Activated CD8-positive, alpha-beta T cell treated with anti-CD3 and anti-CD28 coated beads for 36 hours (primary cell): ENCODE results near the gene SIRT4. TPM values are rescaled to one million over a fixed set of nuclear protein-coding genes. Genes with fewer than 3 reads are reported as not detected.

Experiments
- ATAC-seq: fragments of 200-7000 bp; cut with Tn5 transposase; one replicate; pipeline ENCODE4 v1.10.0; 2021; ENCODE audit warnings: mild to moderate bottlenecking, moderate library complexity
- CTCF ChIA-PET: fragments of 350-600 bp; sonication (Branson Sonifier 250); formaldehyde crosslinking; loops from one replicate; lab custom pipeline; 2021; ENCODE audit warnings: antibody characterized with exemption; lab: Charles Lee
- POLR2A ChIA-PET: fragments of 350-600 bp; sonication (Branson Sonifier 250); formaldehyde crosslinking; loops from one replicate; lab custom pipeline; 2021; ENCODE audit warnings: antibody characterized with exemption; lab: Charles Lee
- DNase-seq: peaks from one replicate; pipeline ENCODE4 v3.0.0-alpha.2; 2020
- H3K27ac Mint-ChIP-seq: one replicate; pipeline ENCODE4 v1.8.0; 2021; ENCODE audit warnings: mild to moderate bottlenecking, mixed read lengths
- H3K27me3 Mint-ChIP-seq: one replicate; pipeline ENCODE4 v1.8.0; 2021; ENCODE audit warnings: mixed read lengths
- H3K36me3 Mint-ChIP-seq: one replicate; pipeline ENCODE4 v1.8.0; 2021; ENCODE audit warnings: low read depth, mixed read lengths
- H3K4me1 Mint-ChIP-seq: one replicate; pipeline ENCODE4 v1.8.0; 2021; ENCODE audit warnings: low read depth, mixed read lengths
- H3K4me3 Mint-ChIP-seq: one replicate; pipeline ENCODE4 v1.8.0; 2021; ENCODE audit warnings: mild to moderate bottlenecking, moderate library complexity, mixed read lengths
- H3K9me3 Mint-ChIP-seq: one replicate; pipeline ENCODE4 v1.8.0; 2021; ENCODE audit warnings: mixed read lengths
- CTCF ChIP-seq: fragments of 200-600 bp; IDR thresholded peaks from one replicate; pipeline ENCODE4 v1.8.0; 2022; ENCODE audit warnings: antibody characterized with exemption, mild to moderate bottlenecking
- intact Hi-C: fragments of 100-400 bp; cut with micrococcal nuclease; formaldehyde crosslinking; loops from one replicate; pipeline ENCODE4 v1.10.0; 2022
- total RNA-seq, 2 experiments: library from RNA; stranded (reverse); gene quantifications; one replicate each; pipeline ENCODE4 v1.2.3, GENCODE V29; 2021

SIRT4 gene
- total RNA-seq, 2 experiments from 2014 or later: 2.7 to 3.3 TPM

DNA sequence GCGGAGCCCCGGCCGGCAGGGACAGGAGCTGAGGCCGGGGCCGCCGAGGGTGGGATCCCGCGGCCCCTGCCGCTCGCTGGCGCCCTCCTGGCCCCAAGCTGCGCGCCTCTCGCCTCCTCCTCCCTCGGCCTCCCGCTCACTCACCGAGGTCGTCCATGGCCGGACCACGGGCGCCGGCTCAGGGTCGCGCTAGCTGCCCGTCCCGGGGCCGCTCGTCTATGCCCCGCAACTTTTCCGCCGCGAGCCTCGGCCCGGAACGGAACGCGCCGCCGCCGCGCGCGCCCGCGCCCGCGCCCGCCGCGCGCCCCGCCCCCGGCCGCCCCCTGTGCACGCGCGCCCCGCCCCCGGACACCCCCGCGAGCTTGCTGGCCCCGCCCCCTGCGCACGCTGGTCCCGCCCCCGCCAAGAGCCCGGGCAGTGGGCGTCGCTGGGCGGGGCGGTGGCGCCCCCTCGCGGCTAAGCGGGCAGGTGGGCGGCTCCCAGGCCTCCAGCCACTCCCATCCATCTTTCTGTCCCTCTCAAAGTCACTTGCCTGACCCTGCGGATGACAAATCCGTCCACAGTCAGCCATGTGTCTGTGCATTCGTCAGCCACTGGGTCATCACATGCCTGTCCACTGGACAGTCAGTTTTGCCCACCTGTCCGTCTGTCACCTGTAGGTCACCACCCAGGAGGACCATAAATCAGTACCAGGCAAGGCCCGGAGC, 36.5 kb upstream of the SIRT4 start, which contains the start of gene PXN:
PXN (minus strand) TSS at position 258 of the 707 bp plus-strand sequence; CDS start at position 157, 101 bp downstream.
- ChIA-PET POLR2A (interaction anchor here (0.6 to 12.6 kb wide), 16 partner anchors 8 to 203 kb away, joined by 3 to 207 read pairs (median 4); partner anchors contain the start of genes RAB35, RNU4-1, RNU4-2 and RPLP0), CTCF (interaction anchor here (0.7 to 25.9 kb wide), 17 partner anchors 11 to 154 kb away, joined by 3 to 749 read pairs (median 7); partner anchors contain the start of genes RNU4-1, RNU4-2 and RPLP0)
- peak; percentile 88 for DNase-seq
- Mint-ChIP-seq H3K4me1 (peaks cover 45% of the 10 kb centered on the region), H3K27me3 (no peaks in the 10 kb centered on the region), H3K36me3 (no peaks in the 10 kb centered on the region), H3K27ac (peak within 1 kb of the TSS; percentile 79), H3K9me3 (no peaks in the 10 kb centered on the region), H3K4me3 (peak within 1 kb of the TSS; percentile 78)
- TF ChIP-seq CTCF: peak; percentile 71
- ATAC-seq: peak; percentile 82
- intact Hi-C loops: loop anchor here (1.0 kb wide), 1 partner anchor 39 kb away; no protein-coding TSS in a partner anchor

- intact Hi-C loops: loop anchor here (1.0 kb wide), 1 partner anchor 40 kb away; no protein-coding TSS in a partner anchor
- no peaks in the 10 kb centered on the region for H3K9me3 Mint-ChIP-seq
- no peaks in the 10 kb centered on the region for H3K36me3 Mint-ChIP-seq
- H3K27me3 Mint-ChIP-seq: no peaks in the 10 kb centered on the region
- POLR2A ChIA-PET: interaction anchor here (0.8 to 12.6 kb wide), 9 partner anchors 9 to 202 kb away, joined by 3 to 207 read pairs (median 4); partner anchors contain the start of genes RNU4-1, RNU4-2 and RPLP0
- H3K4me3 Mint-ChIP-seq: peak overlapping the region; percentile 76
- no peak for TF ChIP-seq CTCF
- peaks cover 40% of the 10 kb centered on the region for H3K4me1 Mint-ChIP-seq
- no peak for DNase-seq
- no peak for ATAC-seq
- CTCF ChIA-PET: interaction anchor here (0.8 to 25.9 kb wide), 14 partner anchors 12 to 147 kb away, joined by 3 to 749 read pairs (median 10); partner anchors contain the start of genes RNU4-1, RNU4-2 and RPLP0
- H3K27ac Mint-ChIP-seq: peak overlapping the region; percentile 75
Measured at GRCh38 chr12:120266180-120266870, 35.8 kb upstream of the SIRT4 start.

DNA sequence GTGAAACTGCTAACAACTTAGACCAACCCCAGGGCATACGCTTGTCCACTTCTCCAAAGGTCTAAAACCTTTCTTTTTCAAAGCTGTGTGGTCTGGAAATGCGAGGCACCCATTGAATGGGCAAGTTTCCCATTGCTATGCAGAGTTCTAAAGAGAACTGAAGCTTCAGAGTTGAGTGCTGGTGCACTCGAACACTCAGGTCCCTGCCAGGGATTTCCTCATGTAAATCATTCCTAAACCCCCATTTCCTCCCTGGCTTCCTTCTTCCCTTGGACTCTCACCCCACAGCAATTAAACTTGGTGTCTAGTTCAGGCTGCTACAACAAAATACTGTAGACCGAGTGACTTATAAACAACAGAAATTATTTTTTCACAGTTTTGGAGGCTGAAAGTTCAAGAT, 34.4 kb upstream of the SIRT4 start:
- Mint-ChIP-seq H3K4me3 (no peak overlapping the region), H3K9me3 (no peaks in the 10 kb centered on the region), H3K36me3 (no peaks in the 10 kb centered on the region), H3K27me3 (no peaks in the 10 kb centered on the region), H3K4me1 (peaks cover 26% of the 10 kb centered on the region), H3K27ac (no peak overlapping the region)
- ChIA-PET CTCF (interaction anchor here (0.6 to 25.9 kb wide), 3 partner anchors 13 to 39 kb away, joined by 3 to 749 read pairs (median 53); no protein-coding TSS in a partner anchor), POLR2A (interaction anchor here (0.9 to 12.6 kb wide), 5 partner anchors 17 to 84 kb away, joined by 3 to 207 read pairs (median 107); partner anchors contain the start of genes RNU4-1, RNU4-2 and RPLP0)
- no peak for TF ChIP-seq CTCF
- ATAC-seq (no peak), DNase-seq (no peak)
- intact Hi-C loops: no loop called here

DNA sequence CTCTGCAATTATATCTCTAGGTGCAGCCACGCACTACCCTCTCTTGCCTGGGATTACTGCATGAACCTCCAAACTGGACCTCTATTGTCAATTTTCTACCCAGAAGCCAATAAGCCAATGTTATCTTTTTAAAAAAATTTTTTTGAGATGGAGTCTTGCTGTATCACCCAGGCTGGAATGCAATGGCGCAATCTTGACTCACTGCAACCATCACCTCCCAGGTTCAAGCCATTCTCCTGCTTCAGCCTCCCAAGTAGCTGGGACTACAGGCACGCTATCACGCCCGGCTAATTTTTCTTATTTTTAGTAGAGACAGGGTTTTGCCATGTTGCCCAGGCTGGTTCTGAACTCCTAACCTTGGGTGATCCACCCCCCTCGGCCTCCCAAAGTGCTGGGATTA, 25.4 kb upstream of the SIRT4 start:
- no peak for TF ChIP-seq CTCF
- H3K4me3 Mint-ChIP-seq: no peak overlapping the region
- no peak for DNase-seq
- ChIA-PET POLR2A (interaction anchor here (3.3 kb wide), 1 partner anchor 15 kb away, joined by 20 read pairs; the partner anchor contains the start of genes RNU4-1 and RNU4-2), CTCF (interaction anchor here (0.7 to 1.1 kb wide), 2 partner anchors 40 to 49 kb away, joined by 3 read pairs; no protein-coding TSS in a partner anchor)
- no peak overlapping the region for H3K27ac Mint-ChIP-seq
- ATAC-seq: no peak
- H3K36me3 Mint-ChIP-seq: no peaks in the 10 kb centered on the region
- intact Hi-C loops: no loop called here
- no peaks in the 10 kb centered on the region for H3K4me1 Mint-ChIP-seq
- no peaks in the 10 kb centered on the region for H3K27me3 Mint-ChIP-seq
- no peaks in the 10 kb centered on the region for H3K9me3 Mint-ChIP-seq
